Measurements from ENCODE around the gene ENDOG.

The ENDOG gene

GRCh38 chr9:128821584-128822406, 3.5 kb downstream of the ENDOG start:
- H3K27me3 ChIP-seq (ENCODE audit: insufficient read depth, low read length), result no peaks in the 10 kb centered on the region
- H3K9ac ChIP-seq (ENCODE audit: low read depth, low read length), result no peak overlapping the region
- H3K36me3 ChIP-seq (ENCODE audit: insufficient read depth, low read length), result peaks cover 60% of the 10 kb centered on the region

DNA sequence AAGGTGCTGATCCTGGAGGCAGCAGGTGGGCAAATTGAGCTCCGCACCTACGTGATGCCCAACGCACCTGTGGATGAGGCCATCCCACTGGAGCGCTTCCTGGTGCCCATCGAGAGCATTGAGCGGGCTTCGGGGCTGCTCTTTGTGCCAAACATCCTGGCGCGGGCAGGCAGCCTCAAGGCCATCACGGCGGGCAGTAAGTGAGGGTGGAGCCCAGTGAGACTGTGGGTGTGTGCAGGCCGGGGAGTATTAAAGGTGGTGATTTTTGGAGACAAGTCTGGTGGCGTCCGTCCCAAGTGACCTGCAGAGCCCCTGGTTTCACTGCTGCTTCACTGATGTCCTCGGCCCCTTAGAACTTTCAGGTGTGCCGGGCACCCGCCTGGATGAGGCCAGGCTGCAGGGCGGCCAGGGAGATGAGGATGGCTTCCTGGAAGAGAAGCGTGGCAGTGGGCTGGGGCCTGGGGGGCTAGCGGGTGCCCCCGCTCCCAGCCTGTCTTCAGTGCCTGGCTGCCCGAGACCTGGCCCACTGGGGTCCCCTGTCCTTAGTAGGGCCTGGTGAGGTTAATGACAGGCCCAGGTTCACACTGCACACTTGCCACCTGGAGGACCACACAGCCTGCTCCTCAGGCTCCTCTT, 4.2 kb downstream of the ENDOG start:
- Histone ChIP-seq H3K4me3 (ENCODE audit: low read length) (no peak overlapping the region), H3K27ac (ENCODE audit: low read depth, low read length) (no peak overlapping the region), H3K27me3 (ENCODE audit: insufficient read depth, low read length) (no peaks in the 10 kb centered on the region), H3K4me1 (ENCODE audit: insufficient read depth, low read length) (peaks cover 3% of the 10 kb centered on the region; the same call in 1 of the 2 replicates), H3K9me3 (ENCODE audit: insufficient read depth, low read depth, low read length) (no peaks in the 10 kb centered on the region), H3K36me3 (ENCODE audit: insufficient read depth, low read length) (peaks cover 67% of the 10 kb centered on the region), H3K9ac (ENCODE audit: low read depth, low read length) (no peak overlapping the region)
- 95% methylated on average over 22 of the region's 22 CpGs for WGBS

More at GRCh38 chr9:128821584-128822406, 3.5 kb downstream of the ENDOG start:
- peaks cover 3% of the 10 kb centered on the region; the same call in 1 of the 2 replicates for H3K4me1 ChIP-seq (ENCODE audit: insufficient read depth, low read length)
- H3K27ac ChIP-seq (ENCODE audit: low read depth, low read length), result no peak overlapping the region
- H3K9me3 ChIP-seq (ENCODE audit: insufficient read depth, low read depth, low read length), result no peaks in the 10 kb centered on the region
- 90% methylated on average over 16 of the region's 16 CpGs for WGBS
- no peak overlapping the region for H3K4me3 ChIP-seq (ENCODE audit: low read length)

GRCh38 chr9:128823362-128823902, 5.1 kb downstream of the ENDOG start:
- 95% methylated on average over 19 of the region's 19 CpGs for WGBS

GRCh38 chr9:128823903-128824406, 5.7 kb downstream of the ENDOG start:
- no peak overlapping the region for H3K9ac ChIP-seq (ENCODE audit: low read depth, low read length)
- no peak overlapping the region for H3K4me3 ChIP-seq (ENCODE audit: low read length)
- peaks cover 3% of the 10 kb centered on the region; the same call in 1 of the 2 replicates for H3K4me1 ChIP-seq (ENCODE audit: insufficient read depth, low read length)
- H3K9me3 ChIP-seq (ENCODE audit: insufficient read depth, low read depth, low read length), result no peaks in the 10 kb centered on the region
- no peak overlapping the region for H3K27ac ChIP-seq (ENCODE audit: low read depth, low read length)
- H3K36me3 ChIP-seq (ENCODE audit: insufficient read depth, low read length), result peaks cover 76% of the 10 kb centered on the region
- H3K27me3 ChIP-seq (ENCODE audit: insufficient read depth, low read length), result no peaks in the 10 kb centered on the region
- 94% methylated on average over 12 of the region's 12 CpGs for WGBS

More at GRCh38 chr9:128823362-128823902, 5.1 kb downstream of the ENDOG start:
- H3K27me3 ChIP-seq (ENCODE audit: insufficient read depth, low read length), result no peaks in the 10 kb centered on the region
- no peak overlapping the region for H3K9ac ChIP-seq (ENCODE audit: low read depth, low read length)
- no peaks in the 10 kb centered on the region for H3K9me3 ChIP-seq (ENCODE audit: insufficient read depth, low read depth, low read length)
- H3K4me1 ChIP-seq (ENCODE audit: insufficient read depth, low read length), result peaks cover 3% of the 10 kb centered on the region; the same call in 1 of the 2 replicates
- no peak overlapping the region for H3K4me3 ChIP-seq (ENCODE audit: low read length)
- no peak overlapping the region for H3K27ac ChIP-seq (ENCODE audit: low read depth, low read length)
- peaks cover 75% of the 10 kb centered on the region for H3K36me3 ChIP-seq (ENCODE audit: insufficient read depth, low read length)

GRCh38 chr9:128824911-128825310, 6.6 kb downstream of the ENDOG start:
- 95% methylated on average over 7 of the region's 7 CpGs for WGBS
- Histone ChIP-seq H3K9me3 (ENCODE audit: insufficient read depth, low read depth, low read length) (no peaks in the 10 kb centered on the region), H3K27ac (ENCODE audit: low read depth, low read length) (no peak overlapping the region), H3K4me3 (ENCODE audit: low read length) (no peak overlapping the region), H3K9ac (ENCODE audit: low read depth, low read length) (no peak overlapping the region), H3K27me3 (ENCODE audit: insufficient read depth, low read length) (no peaks in the 10 kb centered on the region), H3K4me1 (ENCODE audit: insufficient read depth, low read length) (no peaks in the 10 kb centered on the region), H3K36me3 (ENCODE audit: insufficient read depth, low read length) (peaks cover 76% of the 10 kb centered on the region)

DNA sequence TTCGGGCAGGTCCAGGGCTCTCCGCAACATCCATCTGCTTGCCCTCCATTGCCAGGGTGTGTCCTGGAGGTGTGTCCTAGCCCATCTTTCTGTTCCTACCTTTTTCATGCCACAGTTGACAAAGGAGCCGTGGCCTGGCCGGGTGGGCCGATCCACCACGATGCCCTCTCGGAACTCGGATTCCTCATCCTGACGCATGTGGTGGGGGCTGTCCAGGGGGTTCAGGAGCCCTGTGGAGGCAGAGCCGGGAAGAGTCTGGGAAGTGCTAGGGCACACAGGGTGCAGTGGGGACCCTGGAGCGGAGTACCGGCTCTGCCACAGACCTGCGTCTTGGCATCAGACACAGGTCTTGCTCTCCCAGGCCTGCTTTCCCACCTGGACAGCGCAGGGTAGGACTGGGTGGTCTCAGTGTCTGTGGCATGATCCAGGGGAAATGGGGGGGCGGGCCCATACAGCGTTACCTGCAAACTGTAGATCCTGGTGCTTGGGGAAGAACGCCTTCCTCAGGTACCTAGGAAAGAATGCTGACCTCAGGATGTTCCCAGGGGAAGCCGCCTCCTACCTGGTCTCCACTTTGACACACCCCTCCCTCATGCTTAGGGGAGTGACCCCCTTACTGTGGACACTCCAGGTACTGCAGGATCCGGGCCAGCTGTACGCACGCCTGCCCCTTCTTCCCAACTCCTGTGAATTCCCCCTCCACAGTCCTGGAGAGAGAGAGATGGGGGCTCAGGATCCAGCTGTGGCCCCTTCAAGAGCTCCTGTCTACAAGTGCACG, 7.8 kb downstream of the ENDOG start:
- WGBS, result 95% methylated on average over 22 of the region's 22 CpGs
- peaks cover 73% of the 10 kb centered on the region for H3K36me3 ChIP-seq (ENCODE audit: insufficient read depth, low read length)

GRCh38 chr9:128828267-128828666, 10.0 kb downstream of the ENDOG start:
- peak overlapping the region; percentile 87 for H3K4me3 ChIP-seq (ENCODE audit: low read length)
- H3K9ac ChIP-seq (ENCODE audit: low read depth, low read length), result no peak overlapping the region
- H3K27ac ChIP-seq (ENCODE audit: low read depth, low read length), result no peak overlapping the region

More for the DNA sequence above, 7.8 kb downstream of the ENDOG start:
- no peak overlapping the region for H3K9ac ChIP-seq (ENCODE audit: low read depth, low read length)
- H3K4me3 ChIP-seq (ENCODE audit: low read length), result no peak overlapping the region
- H3K9me3 ChIP-seq (ENCODE audit: insufficient read depth, low read depth, low read length), result no peaks in the 10 kb centered on the region
- H3K27ac ChIP-seq (ENCODE audit: low read depth, low read length), result no peak overlapping the region
- H3K27me3 ChIP-seq (ENCODE audit: insufficient read depth, low read length), result no peaks in the 10 kb centered on the region
- H3K4me1 ChIP-seq (ENCODE audit: insufficient read depth, low read length), result no peaks in the 10 kb centered on the region

GRCh38 chr9:128828719-128829452, 10.6 kb downstream of the ENDOG start:
- 38% methylated on average over 17 of the region's 18 CpGs for WGBS
- H3K9ac ChIP-seq (ENCODE audit: low read depth, low read length), result peak overlapping the region; percentile 86
- no peaks in the 10 kb centered on the region for H3K27me3 ChIP-seq (ENCODE audit: insufficient read depth, low read length)
- peak overlapping the region; percentile 72 for H3K27ac ChIP-seq (ENCODE audit: low read depth, low read length)
- H3K4me3 ChIP-seq (ENCODE audit: low read length), result peak overlapping the region; percentile 87
- no peaks in the 10 kb centered on the region for H3K9me3 ChIP-seq (ENCODE audit: insufficient read depth, low read depth, low read length)
- H3K36me3 ChIP-seq (ENCODE audit: insufficient read depth, low read length), result peaks cover 60% of the 10 kb centered on the region
- no peaks in the 10 kb centered on the region for H3K4me1 ChIP-seq (ENCODE audit: insufficient read depth, low read length)

More at GRCh38 chr9:128828267-128828666, 10.0 kb downstream of the ENDOG start:
- Histone ChIP-seq H3K27me3 (ENCODE audit: insufficient read depth, low read length) (no peaks in the 10 kb centered on the region), H3K36me3 (ENCODE audit: insufficient read depth, low read length) (peaks cover 61% of the 10 kb centered on the region), H3K9me3 (ENCODE audit: insufficient read depth, low read depth, low read length) (no peaks in the 10 kb centered on the region), H3K4me1 (ENCODE audit: insufficient read depth, low read length) (no peaks in the 10 kb centered on the region)
- WGBS, result 89% methylated on average over 8 of the region's 8 CpGs

DNA sequence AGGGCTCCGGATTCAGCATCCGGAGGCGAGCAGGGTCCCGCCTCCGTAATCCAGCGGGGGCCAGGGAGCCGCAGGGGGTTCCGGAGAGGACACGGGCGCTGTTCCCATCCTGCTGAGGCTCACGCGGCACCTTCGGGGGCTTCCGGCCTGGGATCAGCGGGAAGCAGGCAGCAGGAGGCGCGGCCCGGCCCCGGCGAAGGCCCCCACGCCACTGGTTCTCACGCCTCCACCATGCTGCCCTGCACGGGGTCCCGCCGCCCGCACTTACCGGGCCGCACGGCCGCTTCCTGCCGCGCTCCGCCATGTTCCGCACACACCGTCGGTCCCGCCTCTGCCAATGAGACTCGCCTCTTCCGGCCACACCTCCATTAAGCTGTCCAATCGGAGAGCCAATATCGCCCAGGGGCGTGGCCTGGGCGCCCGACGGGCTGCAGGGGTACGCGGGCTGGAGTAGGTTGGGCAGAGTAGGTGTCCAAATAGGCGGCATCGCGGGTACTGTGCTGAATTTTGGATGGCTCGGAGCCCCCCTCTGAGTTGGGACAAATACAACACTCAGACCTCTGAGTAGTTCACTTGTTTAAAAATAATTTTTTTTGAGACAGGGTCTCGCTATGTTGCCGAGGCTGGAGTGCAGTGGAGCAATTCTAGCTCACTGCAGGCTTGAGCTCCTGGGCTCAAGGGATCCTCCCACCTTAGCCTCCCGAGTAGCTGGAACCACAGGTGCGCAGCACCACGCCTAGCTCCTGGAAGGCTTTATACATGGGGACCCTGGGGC, 11.4 kb downstream of the ENDOG start, which contains the start of gene SPOUT1:
Gene SPOUT1 (minus strand): TSS at position 318 of the 775 bp plus-strand sequence. CDS start 14 bp downstream, at position 304.
- H3K27ac ChIP-seq (ENCODE audit: low read depth, low read length), result peak within 1 kb of the TSS; percentile 72
- H3K27me3 ChIP-seq (ENCODE audit: insufficient read depth, low read length), result no peaks in the 10 kb centered on the region
- H3K4me3 ChIP-seq (ENCODE audit: low read length), result peak within 1 kb of the TSS; percentile 87
- H3K9me3 ChIP-seq (ENCODE audit: insufficient read depth, low read depth, low read length), result no peaks in the 10 kb centered on the region
- 2% methylated on average over 56 of the region's 56 CpGs for WGBS
- peaks cover 57% of the 10 kb centered on the region for H3K36me3 ChIP-seq (ENCODE audit: insufficient read depth, low read length)
- H3K4me1 ChIP-seq (ENCODE audit: insufficient read depth, low read length), result no peaks in the 10 kb centered on the region
- peak within 1 kb of the TSS; percentile 86 for H3K9ac ChIP-seq (ENCODE audit: low read depth, low read length)

Data from HUES64 (cell line).